Stimulated activated CD8-positive, alpha-beta memory T cell treated with anti-CD3 and anti-CD28 coated beads, Interleukin-15, amount 100 ng/mL, for 1 hour (primary cell): ENCODE results near the gene NT5C.
"Not testable (repeated sequence)": the region's sequence is repeated elsewhere in the genome, so short reads cannot be mapped to it uniquely, and the experiment has no call there.

Experiments
- DNase-seq: peaks from one replicate; pipeline ENCODE4 v3.0.0-alpha.2; 2020; ENCODE audit warnings: low read depth

The NT5C gene

DNA sequence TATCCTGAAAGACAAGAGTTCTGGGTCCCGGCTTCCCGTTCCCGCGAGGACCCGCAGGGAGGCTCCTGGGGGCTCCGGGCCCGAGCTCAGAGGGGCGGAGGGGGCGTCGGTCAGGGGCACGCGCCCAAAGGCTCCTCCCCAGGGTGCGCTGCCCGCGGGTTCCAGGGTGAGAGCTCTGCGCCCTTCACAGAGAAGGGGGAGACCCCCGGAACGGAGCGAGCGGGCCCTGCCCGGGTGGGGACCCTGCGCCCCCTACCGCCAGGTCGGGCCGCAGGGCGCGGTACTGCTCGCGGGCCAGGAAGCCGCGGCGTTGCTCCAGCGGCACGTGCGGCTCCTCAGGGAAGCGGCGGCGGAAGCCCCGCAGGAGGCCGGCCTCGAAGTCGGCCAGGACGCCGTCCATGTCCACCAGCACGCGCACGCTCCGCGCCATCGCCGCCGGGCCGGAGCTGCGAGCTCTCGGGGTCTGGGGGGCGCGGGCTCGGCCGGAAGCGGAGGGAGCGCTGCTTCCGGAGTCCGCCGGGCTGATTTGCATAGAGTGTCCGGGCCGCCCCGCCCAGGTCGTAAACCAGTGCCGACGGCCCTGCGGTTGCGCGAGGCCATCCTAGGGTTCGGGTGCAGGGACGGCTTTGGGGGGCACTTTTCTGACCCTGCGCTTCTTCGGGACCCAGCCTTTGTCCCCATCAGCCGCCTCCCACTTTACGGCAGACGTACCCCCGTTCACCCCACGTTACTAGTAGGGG, at the start of gene NT5C:
Gene NT5C, minus strand, starts transcription at position 465 of the 740 bp plus-strand sequence. Its CDS starts 35 bp downstream, at position 430.
- DNase-seq, result no peak

DNA sequence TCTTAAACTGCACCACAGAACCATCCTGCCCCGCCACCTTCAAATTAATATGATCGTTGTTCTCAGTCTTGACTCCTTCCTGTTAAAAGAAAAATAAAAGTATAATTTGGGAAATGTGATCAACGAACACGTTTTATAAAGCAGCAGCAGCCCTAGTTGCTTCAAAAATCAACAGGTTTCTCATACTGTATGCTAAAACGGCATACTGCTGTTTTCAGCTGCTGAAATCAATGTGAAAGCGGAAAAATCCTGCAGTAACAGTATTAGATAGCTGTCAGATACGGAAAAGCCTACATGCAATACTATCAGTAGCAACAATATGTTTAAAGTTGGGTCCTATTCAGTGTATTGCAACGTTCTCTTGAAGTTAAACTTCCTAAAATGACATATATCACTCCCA, 49.6 kb upstream of the NT5C start:
- no peak for DNase-seq

DNA sequence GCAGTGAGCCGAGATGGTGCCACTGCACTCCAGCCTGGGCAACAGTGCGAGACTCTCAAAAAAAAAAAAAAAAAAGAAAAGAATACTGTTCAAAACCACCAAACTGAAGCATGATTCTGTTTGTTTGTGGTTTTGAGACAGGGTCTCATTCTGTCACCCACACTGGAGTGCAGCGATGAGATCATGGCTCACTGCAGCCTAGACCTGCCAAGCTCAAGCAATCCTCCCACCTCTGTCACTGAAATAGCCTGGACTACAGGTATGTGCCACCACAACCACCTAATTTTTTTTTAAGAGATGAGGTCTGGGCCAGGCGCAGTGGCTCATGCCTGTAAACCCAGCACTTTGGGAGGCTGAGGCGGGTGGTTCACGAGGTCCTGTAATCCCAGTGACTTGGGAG, 46.9 kb upstream of the NT5C start:
- no peak for DNase-seq

DNA sequence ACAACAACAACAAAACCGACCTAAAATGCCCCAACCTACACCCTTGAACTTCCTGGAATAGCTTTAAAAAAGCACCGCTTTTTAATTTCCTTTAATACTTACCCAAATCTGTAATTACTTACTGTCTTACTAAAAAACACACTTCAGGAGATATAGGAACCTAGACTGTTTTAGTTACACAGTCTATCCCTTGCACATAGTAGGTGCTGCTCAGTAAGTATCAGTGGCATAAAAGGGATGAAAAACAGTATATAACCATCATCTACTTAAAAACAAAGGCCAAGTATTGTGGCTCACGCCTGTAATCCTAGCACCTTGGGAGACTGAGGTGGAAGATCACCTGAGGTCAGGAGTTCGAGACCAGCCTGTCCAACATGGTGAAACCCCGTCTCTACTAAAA, 45.1 kb upstream of the NT5C start:
- DNase-seq, result no peak

DNA sequence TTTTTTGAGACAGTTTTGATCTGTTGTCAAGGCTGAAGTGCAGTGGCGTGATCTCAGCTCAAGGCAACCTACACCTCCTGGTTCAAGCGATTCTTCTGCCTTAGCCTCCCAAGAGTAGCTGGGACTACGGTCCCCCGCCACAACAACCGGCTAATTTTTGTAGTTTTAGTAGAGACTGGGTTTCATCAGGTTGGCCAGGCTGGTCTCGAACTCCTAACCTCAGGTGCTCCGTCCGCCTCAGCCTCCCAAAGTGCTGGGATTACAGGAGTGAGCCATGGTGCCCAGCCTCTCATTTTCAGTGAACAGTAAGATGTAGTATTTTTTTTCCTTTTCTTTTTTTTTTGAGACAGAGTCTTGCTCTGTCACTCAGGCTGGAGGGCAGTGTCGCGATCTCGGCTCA, 43.5 kb upstream of the NT5C start:
- DNase-seq, result no peak

DNA sequence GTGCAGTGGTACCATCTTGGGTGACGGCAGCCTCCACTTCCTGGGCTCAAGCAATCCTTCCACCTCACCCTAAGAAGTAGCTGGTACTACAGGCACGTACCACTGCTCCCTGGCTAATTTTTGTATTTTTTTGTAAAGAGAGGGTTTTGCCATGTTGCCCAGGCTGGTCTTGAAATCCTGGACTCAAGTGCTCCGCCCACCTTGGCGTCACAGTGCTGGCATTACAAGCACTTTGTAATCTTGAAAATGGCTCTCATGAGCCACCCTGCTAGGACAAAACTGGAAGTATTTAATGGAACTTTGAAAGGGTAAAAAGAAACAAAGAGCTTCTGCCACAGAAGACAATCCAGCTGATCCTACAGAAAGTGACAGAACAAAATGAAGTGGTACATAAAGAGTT, 42.0 kb upstream of the NT5C start:
- no peak for DNase-seq

DNA sequence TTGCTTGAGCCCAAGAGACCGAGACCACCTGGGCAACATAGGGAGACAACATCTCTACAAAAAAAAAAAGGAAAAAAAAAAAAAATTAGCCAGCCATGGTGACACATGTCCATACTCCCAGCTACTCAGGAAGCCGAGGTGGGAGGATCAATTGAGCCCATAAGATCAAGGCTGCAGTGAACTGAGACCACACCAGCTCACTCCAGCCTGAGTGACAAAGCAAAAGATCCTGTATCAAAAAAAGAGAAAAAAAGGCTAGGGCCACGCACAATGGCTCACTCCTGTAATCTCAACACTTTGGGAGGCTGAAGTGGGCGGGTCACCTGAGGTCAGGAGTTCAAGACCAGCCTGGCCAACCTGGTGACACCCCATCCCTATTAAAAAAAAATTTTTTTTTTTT, 37.5 kb upstream of the NT5C start:
- no peak for DNase-seq

DNA sequence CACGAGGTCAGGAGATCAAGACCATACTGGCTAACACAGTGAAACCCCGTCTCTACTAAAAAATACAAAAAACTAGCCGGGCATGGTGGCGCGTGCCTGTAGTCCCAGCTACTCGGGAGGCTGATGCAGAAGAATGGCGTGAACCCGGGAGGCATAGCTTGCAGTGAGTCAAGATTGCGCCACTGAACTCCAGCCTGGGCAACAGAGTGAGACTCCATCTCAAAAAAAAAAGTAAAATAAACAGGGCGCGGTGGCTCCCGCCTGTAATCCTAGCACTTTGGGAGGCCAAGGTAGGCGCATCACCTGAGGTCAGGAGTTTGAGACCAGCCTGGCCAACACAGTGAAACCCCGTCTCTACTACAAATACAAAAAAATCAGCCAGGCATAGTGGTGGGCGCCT, 33.1 kb upstream of the NT5C start:
- DNase-seq, result not testable (repeated sequence)

DNA sequence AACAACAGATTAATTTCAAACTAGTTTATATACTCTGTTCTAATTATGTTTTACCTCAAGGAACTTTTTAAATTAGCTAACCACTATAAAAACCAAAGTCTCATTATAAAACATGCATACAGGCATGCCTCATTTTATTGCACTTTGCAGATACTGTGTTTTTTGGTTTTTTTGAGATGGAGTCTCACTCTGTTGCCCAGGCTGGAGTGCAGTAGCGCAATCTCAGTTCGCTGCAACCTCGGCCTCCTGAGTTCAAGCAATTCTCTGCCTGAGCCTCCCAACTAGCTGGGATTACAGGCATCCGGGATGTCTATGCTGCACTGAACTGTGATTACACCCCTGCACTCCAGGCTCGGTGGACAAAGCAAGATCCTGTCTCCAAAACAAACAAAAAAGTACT, 31.5 kb upstream of the NT5C start:
- DNase-seq, result no peak

DNA sequence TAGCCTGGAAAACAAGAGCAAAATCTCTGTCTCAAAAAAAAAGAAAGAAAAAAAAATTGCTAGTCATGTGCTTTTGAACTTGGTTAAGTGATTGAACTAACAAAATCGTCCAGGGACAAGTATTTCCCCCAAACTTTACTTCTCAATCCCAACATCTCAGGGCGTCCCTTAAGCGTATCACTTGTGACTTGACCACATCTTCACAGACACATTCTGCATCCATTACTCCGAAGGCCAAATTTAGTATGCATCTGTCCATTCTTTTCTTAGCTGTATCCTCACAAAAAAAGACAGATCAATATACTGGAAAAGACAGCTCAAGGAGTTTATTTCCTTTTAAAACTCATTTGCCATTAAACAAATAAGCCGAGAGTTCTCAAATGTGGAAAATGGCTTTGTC, 28.7 kb upstream of the NT5C start:
- no peak for DNase-seq

DNA sequence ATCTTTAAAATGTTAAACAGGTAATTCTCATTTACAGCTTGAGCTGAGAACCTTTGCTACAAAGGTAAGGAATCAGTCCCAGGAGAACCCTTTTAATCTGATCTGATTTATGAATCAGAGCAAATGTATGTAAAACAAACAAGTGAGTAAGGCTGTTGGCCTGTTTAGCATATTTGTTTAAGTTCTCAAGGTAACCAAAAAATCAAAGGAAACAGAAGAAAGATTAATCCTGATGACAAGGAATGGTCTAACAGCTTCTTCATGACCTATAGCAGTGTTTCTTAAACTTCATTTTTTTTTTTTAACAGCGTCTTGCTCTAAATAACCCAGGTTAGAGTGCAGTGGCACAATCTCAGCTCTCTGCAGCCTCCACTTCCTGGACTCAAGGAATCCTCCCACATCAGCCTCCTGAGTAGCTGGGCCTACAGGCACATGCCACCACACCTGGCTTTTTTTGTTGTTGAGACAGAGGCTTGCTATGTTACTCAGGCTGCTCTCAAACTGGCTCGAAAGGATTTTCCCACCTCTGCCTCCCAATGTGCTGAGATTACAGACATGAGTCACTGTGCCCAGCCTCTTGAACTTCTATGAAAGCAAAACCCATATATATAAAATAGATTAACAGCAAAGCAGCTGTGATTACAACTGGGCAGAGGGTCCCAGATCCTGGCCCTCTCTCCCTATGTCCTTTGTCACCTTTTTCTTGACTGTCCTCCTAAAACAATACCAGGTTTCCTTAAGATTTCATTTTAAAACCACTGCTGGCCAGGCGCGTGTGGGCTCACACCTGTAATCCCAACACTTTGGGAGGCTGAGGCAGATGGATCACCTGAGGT, 27.9 kb upstream of the NT5C start:
- no peak for DNase-seq

DNA sequence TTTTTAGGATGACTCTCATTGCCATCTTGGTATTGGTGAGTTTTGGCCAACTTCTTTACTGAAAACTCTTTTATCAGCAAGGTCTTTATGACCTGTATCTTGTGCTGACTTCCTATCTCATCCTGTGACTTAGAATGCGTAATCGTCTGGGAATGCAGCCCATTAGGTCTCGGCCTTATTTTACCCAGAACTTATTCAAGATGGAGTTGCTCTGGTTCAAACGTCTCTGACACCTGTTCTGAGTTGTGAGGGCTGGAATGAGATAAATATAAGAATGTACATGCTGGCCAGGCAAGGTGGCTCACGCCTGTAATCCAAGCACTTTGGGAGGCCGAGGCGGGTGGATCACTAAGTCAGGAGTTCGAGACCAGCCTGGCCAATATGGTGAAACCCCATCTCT, 26.9 kb upstream of the NT5C start:
- not testable (repeated sequence) for DNase-seq

DNA sequence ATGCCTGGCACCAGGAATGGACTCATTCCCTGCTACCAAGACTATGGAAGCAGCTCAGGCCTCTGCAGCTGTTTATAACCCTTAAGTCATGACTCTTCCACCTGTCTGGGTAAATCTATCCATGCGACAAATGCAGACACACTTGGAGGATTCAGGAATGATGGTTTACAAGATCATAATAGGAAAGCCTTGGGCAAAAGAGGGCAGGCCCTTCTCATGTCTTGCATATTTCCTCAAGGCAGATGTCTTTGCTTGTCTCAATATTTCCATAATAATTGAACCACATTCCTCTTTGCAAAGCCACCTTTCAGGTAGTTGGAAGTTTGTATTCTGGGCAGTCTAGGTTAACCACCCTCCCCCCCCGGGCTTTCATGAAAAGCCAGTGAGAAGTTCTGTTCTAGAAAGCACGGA, 23.7 kb upstream of the NT5C start:
- no peak for DNase-seq

DNA sequence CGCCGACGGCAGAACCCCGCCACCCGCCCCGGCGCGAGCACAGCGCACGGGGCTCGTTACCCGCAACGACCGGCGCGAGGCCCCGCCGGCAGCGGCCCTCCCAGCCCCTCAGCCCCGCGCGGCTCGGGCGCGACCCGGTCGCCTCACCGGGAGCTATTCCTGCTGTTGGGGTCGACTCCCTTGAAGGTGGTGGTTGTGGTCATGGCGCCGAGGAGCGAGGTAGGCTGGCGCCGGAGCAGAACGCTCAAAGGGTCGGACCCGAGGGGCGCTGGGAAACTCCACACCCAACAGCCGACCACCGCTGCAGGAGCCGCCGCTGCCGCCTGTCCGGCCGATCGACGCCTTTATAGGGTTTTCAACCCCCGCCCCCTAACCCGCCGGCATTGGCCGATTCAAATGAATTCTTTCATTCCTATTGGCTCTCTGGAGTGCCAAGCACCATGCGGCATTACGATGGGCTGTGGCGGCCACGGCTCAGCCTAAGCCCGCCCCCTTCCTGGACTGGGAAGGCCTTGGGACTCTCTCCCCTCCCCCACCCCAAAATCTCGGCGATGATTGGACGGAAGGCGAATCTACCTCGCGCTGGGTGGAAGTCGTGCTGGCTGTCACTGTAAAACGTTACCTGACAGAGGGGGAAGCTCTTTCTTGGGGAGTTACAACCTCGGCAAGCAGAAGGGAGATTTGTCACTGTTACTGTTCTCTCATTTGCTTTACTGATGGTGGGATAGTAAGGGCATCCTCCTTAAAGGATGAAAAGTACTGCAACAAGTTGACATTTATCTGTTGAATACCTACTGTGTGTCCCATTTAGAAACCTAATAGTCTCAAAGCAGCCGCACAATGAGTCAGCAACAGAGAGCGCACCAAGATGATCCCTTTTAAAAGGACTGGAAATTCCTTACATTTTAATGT, 22.9 kb upstream of the NT5C start, which contains the start of gene JPT1:
Gene JPT1, minus strand, starts transcription at position 318 of the 912 bp plus-strand sequence. Its CDS starts 115 bp downstream, at position 203.
- peak; percentile 91 for DNase-seq

DNA sequence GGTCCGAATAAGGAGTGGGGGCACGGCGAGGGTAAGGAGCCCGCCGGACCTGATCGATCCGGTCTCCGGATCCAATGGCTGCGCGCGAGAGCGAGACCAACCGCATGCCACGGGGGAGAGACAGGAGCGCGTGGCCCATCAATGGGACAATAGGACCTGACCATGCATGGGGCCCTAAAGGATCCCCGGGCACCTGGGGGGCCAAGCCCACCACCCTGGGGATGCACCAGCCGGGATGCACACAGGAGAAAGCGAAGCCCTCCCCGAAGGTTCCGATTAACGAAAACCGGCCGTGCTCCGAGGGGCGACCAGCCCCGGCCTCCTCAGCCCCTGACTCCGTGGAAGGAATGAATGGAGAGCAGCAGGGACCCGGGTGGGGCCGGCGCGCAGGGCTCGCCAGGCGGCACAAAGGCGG, 22.2 kb upstream of the NT5C start:
- DNase-seq, result no peak

DNA sequence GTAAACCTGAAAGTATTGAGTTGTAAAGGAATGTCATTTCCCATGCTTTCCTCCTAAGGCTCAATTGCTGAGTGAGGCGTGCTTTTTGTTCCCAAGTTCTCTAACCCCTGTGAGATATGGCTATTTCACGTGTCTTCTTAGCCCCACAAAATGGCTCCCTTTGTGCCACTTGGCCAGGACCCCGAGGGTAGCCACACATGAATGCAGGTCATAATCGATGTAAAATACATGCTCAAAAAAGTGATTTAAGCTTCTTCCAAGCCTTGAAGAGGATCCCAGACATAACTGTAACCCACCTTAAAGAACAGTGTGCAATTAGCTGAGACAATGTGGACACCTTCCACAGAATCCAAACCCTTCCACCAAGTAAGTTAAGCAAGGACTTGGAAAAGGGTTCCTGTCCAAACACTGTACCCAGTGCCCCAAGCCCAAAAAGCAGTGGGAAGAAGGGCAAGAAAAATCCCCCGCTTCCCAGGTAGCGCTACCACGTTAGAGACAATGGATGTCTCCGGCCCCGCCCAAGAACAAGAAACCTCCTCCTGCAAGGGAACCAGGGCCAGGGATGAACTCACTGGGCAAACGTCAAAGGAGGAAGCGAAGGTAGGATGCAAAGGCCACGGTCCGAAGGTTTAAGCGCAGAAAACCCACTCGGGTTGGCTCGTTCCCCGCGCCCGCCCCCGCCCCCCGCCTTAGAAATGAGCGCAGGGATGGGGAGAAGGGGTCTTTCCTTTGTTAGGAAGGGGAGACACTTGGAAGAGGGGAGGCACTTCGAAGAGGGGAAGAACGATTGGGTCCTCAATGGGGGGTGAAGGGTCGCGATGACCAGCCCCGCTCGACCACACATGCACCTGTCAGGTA, 21.6 kb upstream of the NT5C start:
- no peak for DNase-seq

DNA sequence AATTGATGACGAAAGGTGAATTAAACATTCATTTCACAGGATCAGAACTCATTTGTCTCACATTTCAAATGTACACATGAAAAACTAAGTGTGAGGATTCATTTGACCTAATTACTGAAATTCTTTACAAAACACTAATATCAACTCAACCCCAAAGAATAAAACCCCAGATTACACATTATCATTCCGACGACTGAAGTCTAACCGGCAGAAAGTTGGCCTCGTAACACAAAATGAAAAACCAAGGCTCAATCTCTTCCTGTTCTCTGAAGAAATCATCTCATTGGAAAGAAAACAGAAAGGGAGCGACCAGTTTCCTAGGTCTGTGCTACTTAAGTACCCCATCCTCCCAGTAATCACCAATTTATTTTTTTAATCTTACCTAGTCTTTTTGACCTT, 21.0 kb upstream of the NT5C start:
- no peak for DNase-seq

DNA sequence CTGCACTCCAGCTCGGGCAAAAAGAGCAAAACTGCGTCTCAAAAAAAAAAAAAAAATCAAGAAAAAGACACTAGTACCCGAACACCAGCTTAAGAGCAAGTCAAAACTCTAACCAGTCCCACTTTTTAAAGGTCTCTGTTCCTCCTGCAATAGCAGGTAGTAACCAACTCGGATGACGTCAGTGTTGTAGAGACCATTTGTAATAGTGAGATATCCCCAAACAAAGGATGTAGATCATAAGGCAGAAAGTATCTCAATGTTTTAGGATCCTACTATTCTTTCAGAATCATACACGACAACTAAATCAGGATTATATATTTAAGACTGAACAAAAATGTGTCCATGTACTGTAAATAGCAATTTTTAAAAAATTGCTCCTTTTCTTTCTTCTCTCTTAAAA, 20.4 kb upstream of the NT5C start:
- no peak for DNase-seq

DNA sequence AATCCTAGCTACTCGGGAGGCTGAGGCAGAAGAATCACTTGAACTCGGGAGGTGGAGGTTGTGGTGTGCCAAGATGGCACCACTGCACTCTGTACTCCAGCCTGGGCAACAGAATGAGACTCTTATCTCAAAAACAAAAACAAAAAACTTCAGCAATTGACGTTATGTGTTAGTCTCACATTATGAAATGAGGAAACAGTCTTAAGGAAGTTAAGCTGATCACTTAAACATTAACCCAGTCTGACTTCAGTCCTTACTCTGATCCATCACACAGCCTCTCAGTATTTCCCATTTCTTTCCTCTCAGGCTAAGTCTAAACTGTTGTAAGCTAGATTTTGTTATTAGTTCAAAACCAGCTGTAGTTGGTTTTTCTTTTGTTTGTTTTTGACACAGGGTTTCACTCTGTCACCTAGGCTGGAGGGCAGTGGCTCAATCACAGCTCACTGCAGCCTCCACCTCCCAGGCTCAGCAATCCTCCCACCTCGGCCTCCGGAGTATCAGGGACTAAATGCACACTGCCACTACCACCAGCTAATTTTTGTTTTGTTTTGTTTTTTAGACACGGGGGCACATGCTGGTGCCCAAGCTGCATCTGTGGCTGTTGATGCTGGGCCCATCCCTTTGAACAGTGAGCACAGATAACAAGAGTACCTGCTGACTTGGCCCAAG, 16.5 kb upstream of the NT5C start:
- no peak for DNase-seq

DNA sequence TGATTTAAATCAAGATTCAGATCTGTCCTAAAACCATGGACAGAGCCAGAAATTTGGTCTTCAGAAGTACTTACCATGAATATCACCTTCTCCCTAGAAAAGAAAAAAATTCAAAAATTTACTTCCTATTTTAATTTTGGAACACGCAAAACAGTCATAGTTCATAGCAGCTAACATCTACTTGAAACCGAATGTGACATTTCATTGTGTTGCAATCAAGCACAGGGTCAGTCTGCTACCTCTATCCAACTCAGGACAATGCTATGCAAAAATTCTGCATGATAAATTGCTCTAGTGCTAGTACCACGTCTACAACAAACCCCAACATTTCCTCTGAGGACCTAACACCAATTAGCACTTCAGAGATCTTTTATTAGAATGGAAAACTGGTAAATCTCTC, 15.1 kb upstream of the NT5C start:
- DNase-seq, result no peak
